Left ventricle myocardium inferior (tissue), 1 donor: ENCODE data around the gene SLC50A1. TPM values are rescaled to one million over a fixed set of nuclear protein-coding genes. Genes with fewer than 3 reads are reported as not detected.

Experiments used
- DNase-seq: peaks from one replicate; pipeline ENCODE4 v3.0.0-alpha.2; 2020
- H3K27ac ChIP-seq: fragments of 200-600 bp; replicated peaks from 2 replicates; pipeline ENCODE4 v1.8.0; 2021
- H3K27me3 ChIP-seq: fragments of 200-600 bp; 2 replicates; pipeline ENCODE4 v1.8.0; 2021; ENCODE audit warnings: low read depth
- H3K36me3 ChIP-seq: fragments of 200-600 bp; 2 replicates; pipeline ENCODE4 v1.8.0; 2021
- H3K4me1 ChIP-seq: fragments of 200-600 bp; 2 replicates; pipeline ENCODE4 v1.8.0; 2021
- H3K4me3 ChIP-seq: fragments of 200-600 bp; 2 replicates; pipeline ENCODE4 v1.8.0; 2021; ENCODE audit warnings: mild to moderate bottlenecking, moderate library complexity
- H3K9me3 ChIP-seq: fragments of 200-600 bp; replicated peaks from 2 replicates; pipeline ENCODE4 v1.8.0; 2021
- intact Hi-C: fragments of 100-400 bp; cut with micrococcal nuclease; formaldehyde crosslinking; loops from one replicate; pipeline ENCODE4 v1.11.0; 2022
- total RNA-seq: library from RNA; stranded (reverse); fragmentation: NEBNext Ultra II Directional; extraction: Animal tissue kit (Norgen Biotek cat#: 25700); gene quantifications from one replicate; pipeline ENCODE4 v1.2.1, GENCODE V29; 2021
- TF ChIP-seq, protein P1 (sequence below): fragments of 200-600 bp; IDR thresholded peaks from 2 replicates; pipeline ENCODE4 v1.8.0; 2021; ENCODE audit warnings: antibody characterized with exemption, mild to moderate bottlenecking, borderline replicate concordance
- donor health status: DM: no; HTN: yes; CAD: no; lungs with severe emphysema.

The SLC50A1 gene
- total RNA-seq, 1 donor from 2014 or later: 8.2 TPM

- Histone ChIP-seq H3K27ac (no peak overlapping the region), H3K36me3 (no peaks in the 10 kb centered on the region), H3K9me3 (no peaks in the 10 kb centered on the region), H3K4me3 (no peak overlapping the region), H3K4me1 (peaks cover 30% of the 10 kb centered on the region), H3K27me3 (peaks cover 27% of the 10 kb centered on the region)
- intact Hi-C loops: no loop called here
- TF ChIP-seq, protein P1, sequence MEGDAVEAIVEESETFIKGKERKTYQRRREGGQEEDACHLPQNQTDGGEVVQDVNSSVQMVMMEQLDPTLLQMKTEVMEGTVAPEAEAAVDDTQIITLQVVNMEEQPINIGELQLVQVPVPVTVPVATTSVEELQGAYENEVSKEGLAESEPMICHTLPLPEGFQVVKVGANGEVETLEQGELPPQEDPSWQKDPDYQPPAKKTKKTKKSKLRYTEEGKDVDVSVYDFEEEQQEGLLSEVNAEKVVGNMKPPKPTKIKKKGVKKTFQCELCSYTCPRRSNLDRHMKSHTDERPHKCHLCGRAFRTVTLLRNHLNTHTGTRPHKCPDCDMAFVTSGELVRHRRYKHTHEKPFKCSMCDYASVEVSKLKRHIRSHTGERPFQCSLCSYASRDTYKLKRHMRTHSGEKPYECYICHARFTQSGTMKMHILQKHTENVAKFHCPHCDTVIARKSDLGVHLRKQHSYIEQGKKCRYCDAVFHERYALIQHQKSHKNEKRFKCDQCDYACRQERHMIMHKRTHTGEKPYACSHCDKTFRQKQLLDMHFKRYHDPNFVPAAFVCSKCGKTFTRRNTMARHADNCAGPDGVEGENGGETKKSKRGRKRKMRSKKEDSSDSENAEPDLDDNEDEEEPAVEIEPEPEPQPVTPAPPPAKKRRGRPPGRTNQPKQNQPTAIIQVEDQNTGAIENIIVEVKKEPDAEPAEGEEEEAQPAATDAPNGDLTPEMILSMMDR: no peak
- DNase-seq: no peak
Observed at GRCh38 chr1:155177192-155177917, 41.7 kb downstream of the SLC50A1 start.

- H3K27me3 ChIP-seq: peaks cover 27% of the 10 kb centered on the region
- H3K36me3 ChIP-seq: no peaks in the 10 kb centered on the region
- peaks cover 25% of the 10 kb centered on the region for H3K4me1 ChIP-seq
- no peak overlapping the region for H3K27ac ChIP-seq
- TF ChIP-seq, protein P1: no peak
- peak overlapping the region; percentile 40 for H3K4me3 ChIP-seq
- H3K9me3 ChIP-seq: no peaks in the 10 kb centered on the region
- DNase-seq: no peak
- intact Hi-C loops: no loop called here
Observed at GRCh38 chr1:155177918-155178281, 42.2 kb downstream of the SLC50A1 start.

- DNase-seq: no peak
- Histone ChIP-seq H3K4me1 (peaks cover 18% of the 10 kb centered on the region), H3K27ac (no peak overlapping the region), H3K36me3 (no peaks in the 10 kb centered on the region), H3K27me3 (peaks cover 25% of the 10 kb centered on the region), H3K4me3 (peak overlapping the region; percentile 40), H3K9me3 (no peaks in the 10 kb centered on the region)
- TF ChIP-seq, protein P1: no peak
- intact Hi-C loops: no loop called here
Observed at GRCh38 chr1:155178441-155179111, 42.9 kb downstream of the SLC50A1 start.

GRCh38 chr1:155179112-155180031 lies 43.7 kb downstream of the SLC50A1 start:
- intact Hi-C loops: no loop called here
- Histone ChIP-seq H3K27ac (no peak overlapping the region), H3K4me1 (peaks cover 11% of the 10 kb centered on the region), H3K9me3 (no peaks in the 10 kb centered on the region), H3K27me3 (peaks cover 17% of the 10 kb centered on the region), H3K4me3 (no peak overlapping the region), H3K36me3 (no peaks in the 10 kb centered on the region)
- DNase-seq: no peak
- TF ChIP-seq, protein P1: no peak

DNA sequence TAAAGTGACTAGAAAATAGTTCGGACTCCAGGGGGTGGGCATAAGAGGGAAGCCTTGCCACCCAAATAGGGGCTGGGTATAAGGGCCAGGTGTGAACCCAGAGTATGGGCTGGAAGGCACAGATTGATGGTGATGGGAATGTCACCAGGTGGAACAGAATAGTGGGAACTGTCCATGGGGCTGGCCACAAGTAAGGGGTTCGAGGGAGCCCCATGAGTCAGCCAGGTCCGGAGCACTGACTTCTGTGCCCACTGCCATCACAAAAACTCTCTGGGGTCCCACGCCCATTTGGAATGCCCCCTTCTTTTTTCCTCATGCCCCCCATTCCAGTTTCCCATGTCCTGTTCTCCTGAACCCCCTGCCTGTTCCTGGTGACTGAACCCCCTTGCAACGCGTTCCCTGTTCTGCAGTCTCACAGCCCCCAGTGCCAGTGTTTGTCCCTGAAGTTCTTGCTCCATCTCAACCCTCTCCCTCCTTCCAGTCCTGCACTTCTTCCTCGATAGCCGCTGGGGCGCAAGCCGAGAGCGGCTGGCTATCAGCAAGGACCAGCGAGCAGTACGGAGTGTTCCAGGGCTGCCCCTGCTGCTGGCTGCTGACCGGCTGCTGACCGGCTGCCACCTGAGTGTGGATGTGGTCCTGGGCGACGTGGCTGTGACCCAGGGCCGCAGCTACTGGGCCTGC lies 45.9 kb downstream of the SLC50A1 start:
- peaks cover 21% of the 10 kb centered on the region for H3K4me1 ChIP-seq
- no peak overlapping the region for H3K27ac ChIP-seq
- H3K27me3 ChIP-seq: no peaks in the 10 kb centered on the region
- H3K4me3 ChIP-seq: no peak overlapping the region
- DNase-seq: no peak
- H3K36me3 ChIP-seq: no peaks in the 10 kb centered on the region
- H3K9me3 ChIP-seq: no peaks in the 10 kb centered on the region
- TF ChIP-seq, protein P1: no peak
- intact Hi-C loops: no loop called here
